ENCODE data around the gene PHACTR4. TPM values are rescaled to one million over a fixed set of nuclear protein-coding genes. Genes with fewer than 3 reads are reported as not detected.

Gene PHACTR4
- total RNA-seq, 4 donors from 2014 or later: 9.1 to 17.7 (median 13.4) TPM

- in situ Hi-C loops (cut with MboI; ENCODE audit: low sequenced_read_pairs in 4 of 4): no loop called here
- intact Hi-C loops (cut with DNase I; ENCODE audit: low total_unique reads): no loop called here
- Histone ChIP-seq H3K9me3 (no peaks in the 10 kb centered on the region), H3K27ac (no peak overlapping the region), H3K4me3 (no peak overlapping the region), H3K4me1 (no peaks in the 10 kb centered on the region), H3K27me3 (no peaks in the 10 kb centered on the region), H3K36me3 (no peaks in the 10 kb centered on the region)
- TF ChIP-seq CTCF (IDR thresholded peaks at IDR 0.05 in 4 of 5, conservative IDR thresholded peaks at IDR 0.05 in 1 of 5): no peak
- no peak for TF ChIP-seq POLR2A (IDR thresholded peaks at IDR 0.05)
- no peak for ATAC-seq
- no peak for DNase-seq
Observed at GRCh38 chr1:28428990-28429520, 59.5 kb downstream of the PHACTR4 start.

- no peak for DNase-seq
- Histone ChIP-seq H3K4me1 (peaks cover 19 to 28% of the 10 kb centered on the region in 2 donors), H3K36me3 (no peaks in the 10 kb centered on the region), H3K27ac (peak overlapping the region; percentile 77 to 93 (median 80)), H3K27me3 (no peaks in the 10 kb centered on the region), H3K4me3 (no peak overlapping the region), H3K9me3 (no peaks in the 10 kb centered on the region)
- in situ Hi-C loops (cut with MboI; ENCODE audit: low sequenced_read_pairs in 4 of 4): no loop called here
- intact Hi-C loops (cut with DNase I; ENCODE audit: low total_unique reads): no loop called here
- TF ChIP-seq CTCF (IDR thresholded peaks at IDR 0.05 in 4 of 5, conservative IDR thresholded peaks at IDR 0.05 in 1 of 5) (no peak), POLR2A (IDR thresholded peaks at IDR 0.05) (no peak)
- ATAC-seq: no peak
Observed at GRCh38 chr1:28436211-28436769, 66.8 kb downstream of the PHACTR4 start.

GRCh38 chr1:28437264-28437923 lies 67.9 kb downstream of the PHACTR4 start:
- no peaks in the 10 kb centered on the region for H3K9me3 ChIP-seq
- no peak for TF ChIP-seq POLR2A (IDR thresholded peaks at IDR 0.05)
- no peak for TF ChIP-seq CTCF (IDR thresholded peaks at IDR 0.05 in 4 of 5, conservative IDR thresholded peaks at IDR 0.05 in 1 of 5)
- DNase-seq (peak; percentile 14 to 77), ATAC-seq (peak; percentile 39 to 87)
- in situ Hi-C loops (cut with MboI; ENCODE audit: low sequenced_read_pairs in 4 of 4) (no loop called here), intact Hi-C loops (cut with DNase I; ENCODE audit: low total_unique reads) (no loop called here)
- peak overlapping the region; percentile 77 to 93 (median 80) for H3K27ac ChIP-seq
- peaks cover 19 to 28% of the 10 kb centered on the region in 2 donors for H3K4me1 ChIP-seq
- no peaks in the 10 kb centered on the region for H3K27me3 ChIP-seq
- H3K36me3 ChIP-seq: no peaks in the 10 kb centered on the region
- H3K4me3 ChIP-seq: peak overlapping the region in 2 of 4 donors; percentile 38 to 44

DNA sequence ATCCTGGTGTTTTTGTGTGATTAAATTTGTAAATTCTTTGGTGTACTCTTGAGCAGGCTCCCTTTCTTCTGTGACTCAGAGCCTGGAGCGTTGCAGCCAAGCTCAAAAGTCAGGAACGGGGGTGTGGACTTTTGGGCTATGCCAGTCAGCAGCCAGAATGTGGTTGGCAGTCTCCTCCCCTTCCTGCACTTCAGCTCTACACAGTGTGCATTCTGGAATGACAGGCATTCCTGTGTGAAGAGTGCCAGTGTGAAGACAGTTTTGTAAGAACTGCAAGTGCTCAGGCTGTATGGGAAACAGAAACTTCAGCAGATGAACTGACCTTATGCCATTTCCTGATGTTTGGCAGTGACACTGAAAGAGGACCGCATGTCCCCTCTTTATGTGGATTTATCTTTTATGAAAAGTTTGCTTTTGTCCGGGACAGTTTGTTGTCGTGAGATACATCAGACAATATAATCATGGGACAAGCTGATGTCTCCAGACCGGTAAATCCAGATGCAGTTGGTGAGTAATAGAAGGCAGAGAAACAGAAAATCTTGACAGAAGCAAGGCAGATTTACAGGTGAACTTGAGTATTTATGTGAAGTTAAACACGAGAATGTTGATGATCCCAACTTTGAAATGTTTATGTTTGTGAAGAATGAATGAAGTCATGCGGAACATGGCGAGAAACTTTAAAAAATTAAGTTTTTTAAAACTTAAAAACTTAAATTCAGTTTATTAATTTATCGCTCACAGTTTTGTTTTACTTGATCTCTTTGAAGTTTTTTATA lies 68.6 kb downstream of the PHACTR4 start:
- Histone ChIP-seq H3K4me1 (peaks cover 19 to 28% of the 10 kb centered on the region in 2 donors), H3K4me3 (peak overlapping the region; percentile 32 to 60 (median 42)), H3K36me3 (no peaks in the 10 kb centered on the region), H3K9me3 (no peaks in the 10 kb centered on the region), H3K27ac (peak overlapping the region; percentile 77 to 93 (median 80)), H3K27me3 (no peaks in the 10 kb centered on the region)
- no peak for TF ChIP-seq CTCF (IDR thresholded peaks at IDR 0.05 in 4 of 5, conservative IDR thresholded peaks at IDR 0.05 in 1 of 5)
- peak; percentile 40 to 59 for TF ChIP-seq POLR2A (IDR thresholded peaks at IDR 0.05)
- ATAC-seq (peak; percentile 98 to 99), DNase-seq (peak; percentile 81 to 92)
- intact Hi-C loops (cut with DNase I; ENCODE audit: low total_unique reads) (no loop called here), in situ Hi-C loops (cut with MboI; ENCODE audit: low sequenced_read_pairs in 4 of 4) (no loop called here)

Data from gastrocnemius medialis (tissue), 4 donors.